RCC 7860 (cell line): ENCODE results near the gene PTTG2.

ENCODE experiments used
- DNase-seq: peaks from one replicate; pipeline ENCODE4 v3.0.0-alpha.2; 2015; ENCODE audit warnings: low spot score
- FAIRE-seq: peaks from 2 replicates; lab custom pipeline; 2012; peaks lifted over from hg19 to GRCh38; lab: Jason Lieb, UNC

PTTG2 gene

DNA sequence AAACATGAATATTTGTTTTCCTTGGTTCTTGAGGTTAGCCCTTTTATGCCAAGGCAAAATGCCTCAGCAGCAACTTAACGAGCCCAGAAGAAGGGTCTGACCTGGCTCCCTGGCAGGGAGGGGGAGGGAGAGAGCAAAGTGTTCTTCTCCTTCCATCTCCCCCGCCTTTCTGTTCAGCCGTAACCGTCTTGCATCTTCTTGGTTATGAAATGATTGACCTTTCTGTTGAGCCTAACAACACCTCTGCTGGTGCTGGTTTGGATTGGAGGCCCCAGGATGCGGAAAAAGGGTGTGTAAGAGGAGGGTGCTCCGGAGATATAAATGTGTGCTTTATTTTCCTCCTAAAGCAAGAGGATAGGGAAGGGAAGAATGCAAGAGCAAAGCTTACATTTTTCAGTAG is 44.7 kb downstream of the PTTG2 start:
- DNase-seq (no peak), FAIRE-seq (no peak)

DNA sequence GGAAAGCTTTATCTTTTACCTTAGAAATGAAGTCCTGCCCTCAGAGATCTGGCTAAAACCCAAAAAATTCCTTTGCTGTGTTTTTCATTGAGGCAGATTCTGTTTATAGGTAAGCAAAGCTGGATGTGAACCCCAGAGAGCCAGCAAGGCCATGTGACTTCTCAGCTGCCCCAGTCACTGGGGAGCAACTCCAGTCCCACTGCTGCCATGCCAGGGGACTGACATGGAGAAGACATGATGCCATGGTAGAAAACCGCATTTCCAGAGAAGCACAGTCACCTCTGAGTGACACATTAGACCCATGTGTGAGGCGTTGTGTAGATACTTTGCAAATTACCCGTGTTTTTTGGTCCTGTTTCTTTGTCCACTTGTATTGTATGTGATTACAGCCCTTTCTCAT is 45.4 kb downstream of the PTTG2 start:
- FAIRE-seq (no peak), DNase-seq (no peak)

DNA sequence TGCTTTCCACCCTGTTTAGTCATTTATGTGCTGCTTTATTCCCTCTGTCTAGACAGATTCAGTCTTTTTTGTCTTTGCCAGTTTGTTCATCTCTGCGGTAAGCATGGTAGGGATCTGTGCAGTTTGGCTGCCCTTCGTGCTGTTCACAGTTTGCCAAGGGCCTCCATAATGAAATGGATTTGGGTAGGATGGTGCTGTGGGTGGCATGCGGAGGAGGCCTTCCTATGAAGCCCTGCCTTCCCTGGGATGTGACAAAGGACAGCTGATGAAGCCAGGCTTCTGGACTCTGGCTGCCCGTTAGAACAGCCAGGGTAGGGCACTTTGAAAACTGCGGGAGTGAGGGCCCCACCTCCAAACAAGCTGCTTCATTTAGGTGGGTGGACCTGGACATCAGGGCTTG is 47.4 kb downstream of the PTTG2 start:
- FAIRE-seq (no peak), DNase-seq (no peak)

DNA sequence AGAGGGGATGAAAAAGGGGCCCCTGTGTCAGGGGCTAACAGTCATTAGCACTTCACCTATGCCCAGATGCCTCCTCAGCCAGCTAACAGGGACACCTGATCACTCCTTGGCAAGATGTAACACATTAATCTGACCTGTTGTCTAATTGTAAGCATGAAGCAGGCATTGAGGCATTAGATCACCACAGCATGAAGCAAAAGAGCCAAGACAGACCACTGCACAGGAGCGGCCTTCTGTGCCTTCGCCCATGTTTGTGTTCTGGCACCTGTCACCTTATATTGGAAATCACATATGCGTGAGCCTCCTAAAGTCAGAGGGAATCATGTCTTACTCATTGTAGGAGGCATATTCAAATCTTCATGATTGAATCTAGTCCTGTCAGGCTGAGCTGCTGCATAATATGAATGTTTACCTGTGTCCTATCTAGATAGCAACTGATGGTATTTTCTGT is 48.4 kb downstream of the PTTG2 start:
- DNase-seq (no peak), FAIRE-seq (no peak)

DNA sequence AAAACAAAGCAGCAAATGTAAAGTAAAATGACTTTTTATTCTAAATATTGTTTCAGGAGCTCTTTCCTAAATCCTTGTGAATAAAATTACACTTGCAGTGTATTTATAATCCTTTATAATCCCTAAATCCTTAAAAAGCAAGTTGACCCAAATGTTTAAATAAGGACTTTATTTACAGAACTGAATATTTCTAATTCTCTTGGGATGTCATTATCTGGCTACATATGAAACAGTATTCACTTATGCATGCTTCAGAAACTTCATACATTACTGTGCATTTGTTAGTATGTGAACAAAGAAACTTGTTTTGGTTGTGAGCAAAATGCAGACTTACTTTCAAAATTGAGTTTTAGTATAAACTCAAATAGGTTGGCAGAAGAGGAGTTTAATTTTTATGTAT is 49.2 kb downstream of the PTTG2 start:
- DNase-seq (no peak), FAIRE-seq (no peak)

DNA sequence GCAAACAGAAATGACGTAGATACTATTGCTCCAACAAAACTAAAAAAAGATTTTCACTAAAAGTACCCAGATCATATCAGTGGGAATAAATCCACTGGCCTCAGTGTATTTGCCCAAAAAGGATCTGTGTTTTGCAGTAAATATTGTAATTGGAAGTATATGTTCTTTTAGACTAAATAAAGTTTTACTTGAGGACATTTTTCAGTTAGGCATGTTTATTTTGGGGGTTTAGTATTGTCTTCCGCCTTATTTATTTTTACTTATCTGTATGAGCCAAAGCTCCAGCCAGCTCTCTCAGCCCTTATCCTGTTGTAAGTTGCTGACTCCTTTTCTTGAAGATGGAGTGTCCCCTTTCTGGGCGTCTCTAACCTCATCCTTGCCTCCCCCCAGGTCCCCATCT is 49.8 kb downstream of the PTTG2 start:
- FAIRE-seq (no peak), DNase-seq (no peak)
